D341Med (cell line): Measurements from ENCODE around the gene ATRIP.

Experiments used
- DNase-seq: peaks from one replicate; pipeline ENCODE4 v3.0.0; 2012; ENCODE audit warnings: low spot score

The ATRIP gene

DNA sequence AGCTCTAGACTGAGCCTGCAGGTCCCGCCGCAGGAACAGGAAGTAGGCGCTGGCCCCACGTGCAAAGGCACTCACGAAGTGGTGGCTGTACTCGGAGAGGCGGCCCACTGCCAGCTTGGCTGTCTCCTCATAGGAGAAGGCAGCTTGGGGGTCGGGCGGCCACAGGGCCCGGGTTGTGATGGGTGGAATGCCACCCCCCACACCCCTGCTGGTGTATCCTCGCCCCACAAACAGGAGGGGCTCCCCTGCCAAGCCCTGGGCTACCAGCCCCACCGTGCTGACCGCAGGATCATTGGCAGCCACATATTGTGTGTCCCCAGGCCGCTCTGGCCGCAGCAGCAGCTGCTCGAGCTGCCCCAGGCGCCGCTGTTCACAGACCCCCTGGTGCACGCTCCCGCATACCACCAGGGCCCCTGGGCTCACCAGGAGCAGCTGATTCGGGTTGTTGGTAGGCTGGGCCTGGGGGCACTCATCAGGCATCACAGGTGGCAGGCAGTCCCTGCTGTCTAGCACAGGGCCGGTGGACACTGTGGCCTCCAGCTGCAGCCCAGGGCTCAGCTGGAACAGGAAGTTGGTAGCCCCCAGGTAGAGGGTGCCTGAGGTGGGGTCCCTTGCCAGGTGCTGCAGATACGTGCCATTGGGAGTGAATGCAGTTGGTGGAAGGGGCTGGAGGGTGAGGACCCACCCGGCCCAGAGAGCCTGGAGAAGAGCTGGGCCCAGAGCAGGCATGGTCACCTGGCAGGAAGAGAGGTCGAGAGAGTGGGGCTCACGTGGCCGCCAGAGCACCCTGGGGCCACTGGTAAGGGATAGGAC is 22.4 kb upstream of the ATRIP start:
- DNase-seq, result no peak

DNA sequence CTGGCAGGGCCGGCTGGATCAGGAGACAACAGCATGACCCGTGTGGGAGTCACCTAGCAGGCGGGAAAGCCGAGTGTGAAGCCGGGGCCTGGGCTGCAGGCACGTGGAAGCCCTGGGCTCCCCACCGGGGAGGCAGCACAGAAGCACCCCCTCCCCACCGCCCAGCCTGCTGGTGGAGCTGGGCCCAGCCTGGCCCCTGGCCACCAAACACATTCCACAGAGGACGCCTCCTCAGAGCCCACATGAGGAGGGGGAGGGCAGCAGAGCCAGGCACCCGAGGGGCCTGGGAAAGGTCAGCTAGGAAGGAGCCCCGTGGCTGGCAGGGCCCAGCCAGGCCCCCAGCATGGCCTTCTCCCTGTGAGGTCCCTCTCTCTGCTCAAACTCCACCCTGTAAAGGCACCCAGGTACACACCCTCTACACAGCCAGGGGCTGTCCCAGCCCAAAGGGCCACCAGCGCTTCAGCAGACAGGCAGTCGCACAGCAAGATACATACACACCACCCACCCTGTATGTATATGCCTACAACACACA is 21.2 kb upstream of the ATRIP start:
- no peak for DNase-seq

DNA sequence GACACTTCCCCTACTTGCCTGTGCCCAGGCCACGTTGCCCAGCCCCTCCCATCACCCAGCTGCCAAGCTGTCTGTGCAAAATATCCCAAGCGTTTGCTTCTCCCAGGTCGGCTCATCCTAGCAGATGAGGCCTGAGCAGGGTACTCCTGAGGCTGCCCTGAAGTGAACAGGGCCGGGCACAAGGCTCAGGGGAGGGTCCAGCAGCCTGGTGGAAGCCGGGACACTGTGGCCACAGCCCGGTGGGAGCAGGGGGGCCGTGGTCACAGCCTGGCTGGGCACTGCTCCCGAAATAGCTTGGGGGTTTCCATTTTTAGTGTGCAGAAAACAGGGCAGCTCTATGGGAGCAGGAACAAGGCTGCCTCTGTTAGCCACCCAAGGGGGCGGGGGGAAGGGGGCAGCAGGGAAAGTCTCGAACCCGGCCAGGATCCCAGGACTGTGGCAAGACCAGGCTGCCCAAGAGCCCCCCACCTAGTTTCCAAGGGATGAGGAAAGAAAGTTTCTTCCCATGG is 20.1 kb upstream of the ATRIP start:
- no peak for DNase-seq

DNA sequence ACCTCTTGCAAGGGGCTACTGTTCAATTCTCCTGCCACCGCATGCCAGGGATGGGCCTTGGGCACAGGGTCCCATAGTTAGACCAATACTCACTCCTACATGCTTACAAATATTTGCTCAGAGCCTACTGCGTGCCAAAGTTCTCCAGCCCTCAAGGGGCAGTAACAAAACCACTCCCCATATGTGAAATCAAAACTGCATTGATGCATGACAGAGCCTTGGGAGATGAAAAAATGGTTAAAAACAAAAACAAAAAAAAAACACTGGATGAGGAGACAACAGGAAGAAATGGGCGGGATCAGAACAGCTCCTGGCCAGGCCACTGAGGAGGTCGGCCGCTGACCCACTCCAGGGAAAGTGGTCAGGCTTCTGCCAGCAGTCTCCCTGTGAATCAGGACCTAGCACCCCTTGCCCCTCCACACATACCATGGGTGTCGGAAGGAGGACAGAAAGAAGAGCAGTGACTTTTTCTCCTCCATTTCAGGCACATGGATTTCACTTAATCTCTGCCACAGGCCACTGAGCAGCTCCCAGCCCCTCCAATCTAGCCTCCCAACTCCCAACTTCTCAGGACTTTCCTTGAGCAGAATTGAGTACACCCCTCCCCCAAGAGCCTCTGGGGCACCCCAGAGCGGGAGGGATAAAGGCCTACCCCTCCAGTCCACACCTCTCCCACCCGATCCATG is 19.4 kb upstream of the ATRIP start:
- no peak for DNase-seq

DNA sequence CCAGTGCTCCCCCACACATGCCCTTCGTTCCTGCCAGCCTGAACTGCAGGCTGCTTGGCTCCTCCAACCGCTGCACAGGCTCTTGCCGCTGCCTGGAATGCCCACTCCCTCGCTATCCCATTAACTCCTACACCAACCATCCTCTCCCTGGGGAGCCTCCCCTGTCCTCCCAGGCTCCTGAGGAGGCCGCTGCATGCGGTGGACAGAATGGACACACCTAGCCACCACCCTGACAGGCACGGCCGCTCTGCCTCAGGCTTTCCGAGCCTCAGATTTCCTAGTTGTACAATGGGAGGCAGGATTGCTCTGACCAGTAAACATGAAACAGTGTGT is 18.9 kb upstream of the ATRIP start:
- no peak for DNase-seq

DNA sequence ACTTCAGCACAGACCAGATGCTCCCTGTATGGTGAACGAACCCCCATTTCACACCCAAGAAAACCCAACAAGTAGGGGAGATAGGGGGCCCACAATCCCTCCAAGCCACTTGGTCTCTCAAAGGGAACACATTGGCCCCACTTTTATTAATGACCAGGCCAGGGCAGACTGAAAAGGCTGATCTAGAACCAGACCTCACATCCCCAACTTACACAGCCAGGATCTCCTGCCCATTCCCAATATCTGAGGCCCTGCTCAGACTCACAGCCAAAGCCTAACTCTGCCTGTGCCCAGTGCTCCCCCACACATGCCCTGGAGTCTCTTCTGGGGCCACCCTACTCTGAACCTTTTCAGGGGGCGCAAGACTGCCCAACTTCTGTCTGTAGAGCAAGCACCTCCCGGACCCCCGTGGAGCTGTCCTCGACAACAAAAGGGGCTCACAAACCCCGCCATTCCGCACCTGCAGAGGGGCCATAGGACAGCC is 18.4 kb upstream of the ATRIP start:
- no peak for DNase-seq

DNA sequence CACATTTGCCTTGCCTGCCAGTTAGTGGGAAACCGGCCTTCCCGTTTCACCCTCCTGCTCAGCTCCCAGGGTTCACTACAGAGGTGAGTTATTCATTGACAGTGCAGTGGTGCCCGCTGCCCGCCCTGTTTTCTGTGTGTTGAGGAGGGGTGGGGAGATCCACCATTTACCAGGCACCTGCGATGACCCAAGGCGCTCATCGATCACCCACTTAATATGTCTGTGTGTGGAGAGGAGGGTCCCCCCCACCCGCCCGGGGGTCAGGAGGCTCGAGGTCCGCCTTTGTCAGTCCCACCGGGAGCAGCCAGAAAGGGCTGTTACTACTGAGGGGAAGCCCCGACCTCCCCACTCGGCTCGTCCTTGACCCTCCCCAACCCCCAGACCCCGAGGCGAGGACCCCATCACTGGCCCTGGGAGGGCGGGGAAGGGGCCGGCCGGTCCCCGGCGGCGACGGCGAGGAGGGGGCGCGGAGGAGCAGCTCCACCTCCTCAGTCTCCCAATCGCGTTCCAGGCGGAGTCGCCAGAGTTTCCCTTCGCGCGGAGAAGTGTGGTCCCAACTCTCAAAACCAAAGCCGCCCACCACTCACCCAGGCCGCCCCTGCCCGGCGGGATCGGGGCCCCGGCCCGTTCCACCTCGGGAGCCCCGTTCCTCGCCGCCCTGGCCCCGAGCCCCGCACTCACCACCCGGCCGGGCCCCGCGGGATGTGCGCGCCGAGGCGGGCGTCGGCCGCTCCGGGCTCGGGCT is 17.8 kb upstream of the ATRIP start:
- no peak for DNase-seq

DNA sequence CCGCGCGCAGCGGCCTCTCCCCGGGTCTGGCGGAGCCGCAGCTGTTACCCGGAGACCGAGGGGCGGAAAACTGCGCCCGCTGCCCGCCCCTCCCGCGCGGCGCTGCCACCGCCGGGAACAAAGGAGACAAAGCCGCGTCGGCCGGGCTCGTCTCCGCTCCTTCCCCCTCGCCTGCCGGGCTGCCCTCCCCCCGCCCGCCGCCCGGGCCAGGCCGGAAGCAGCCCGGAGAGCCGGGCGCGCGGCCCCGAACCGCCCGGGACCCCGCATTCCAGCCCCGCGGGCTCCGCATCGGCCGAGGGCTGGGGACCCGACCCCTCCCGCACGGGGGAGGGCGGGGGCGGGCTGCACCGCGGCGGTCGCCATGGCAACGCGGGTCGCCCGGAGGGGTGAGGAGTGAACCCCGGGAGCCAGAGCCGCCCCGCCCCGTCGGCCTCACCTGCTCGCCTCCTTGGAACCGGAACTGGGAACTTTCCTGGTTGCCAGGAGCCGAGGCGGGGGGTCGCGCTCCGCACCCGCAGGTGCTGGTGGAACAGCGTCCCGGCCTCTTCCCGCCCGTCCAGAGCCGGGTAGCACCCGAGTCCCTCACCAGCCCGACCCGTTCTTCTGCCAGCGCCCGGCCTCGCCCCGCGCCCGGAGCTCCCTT is 17.1 kb upstream of the ATRIP start:
- peak; percentile 90 for DNase-seq

DNA sequence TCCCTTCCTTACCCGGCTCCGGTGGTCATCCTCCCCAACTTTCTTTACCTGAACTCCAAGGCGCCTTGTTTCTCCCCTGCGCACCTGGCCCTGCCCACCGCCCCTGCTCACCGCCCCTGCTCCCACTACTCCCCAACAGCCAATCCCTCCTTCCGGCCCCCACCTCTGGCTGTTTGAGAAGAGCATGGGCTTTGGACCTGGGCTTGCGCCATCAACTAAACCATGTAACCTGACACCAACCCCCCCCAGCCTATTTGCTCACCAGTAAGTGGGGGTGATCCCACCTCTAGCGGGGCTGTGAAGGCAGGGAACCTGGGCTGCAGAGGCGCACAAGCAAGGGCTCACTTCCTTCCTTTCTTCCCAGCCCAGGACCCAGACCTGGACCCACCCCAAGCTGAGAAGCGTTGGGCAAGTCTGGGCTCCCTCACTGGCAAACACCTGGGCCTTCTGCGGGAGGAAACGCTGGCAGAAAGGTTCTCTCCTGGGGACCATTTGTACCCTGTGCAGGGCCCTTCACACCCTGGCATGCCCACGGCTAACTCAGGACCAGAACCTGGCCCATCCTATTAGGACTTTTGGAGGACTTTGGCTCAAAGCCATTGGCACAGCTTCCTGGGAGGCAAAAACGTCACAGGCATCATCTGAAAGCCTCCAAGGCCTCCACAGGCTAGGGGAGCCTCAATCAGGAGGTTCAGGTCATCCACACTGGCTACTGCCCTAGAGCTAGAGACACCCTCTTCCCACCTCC is 16.4 kb upstream of the ATRIP start, which contains the start of gene PLXNB1:
Gene PLXNB1, minus strand, starts transcription at position 127 of the 748 bp plus-strand sequence. CDS start 5,475 bp downstream, outside the sequence.
- no peak for DNase-seq

DNA sequence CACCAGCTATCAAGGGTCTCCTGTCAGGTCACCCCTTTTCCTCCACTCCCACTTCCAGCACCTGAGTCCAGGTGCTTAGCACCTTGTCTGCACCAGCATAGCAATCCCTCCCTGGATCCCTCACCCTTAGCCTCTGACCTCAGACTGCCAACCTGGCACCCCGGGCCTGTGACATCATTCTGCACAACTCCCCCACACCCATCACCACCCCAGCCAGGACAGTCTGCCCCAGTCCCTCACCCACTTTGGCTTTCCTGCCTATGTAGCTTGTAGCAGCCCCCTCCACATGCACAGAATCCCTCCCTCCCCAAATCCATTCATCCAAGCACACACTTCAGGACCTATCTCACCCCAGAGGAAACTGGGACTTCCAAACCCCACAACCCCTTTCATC is 15.8 kb upstream of the ATRIP start:
- no peak for DNase-seq

DNA sequence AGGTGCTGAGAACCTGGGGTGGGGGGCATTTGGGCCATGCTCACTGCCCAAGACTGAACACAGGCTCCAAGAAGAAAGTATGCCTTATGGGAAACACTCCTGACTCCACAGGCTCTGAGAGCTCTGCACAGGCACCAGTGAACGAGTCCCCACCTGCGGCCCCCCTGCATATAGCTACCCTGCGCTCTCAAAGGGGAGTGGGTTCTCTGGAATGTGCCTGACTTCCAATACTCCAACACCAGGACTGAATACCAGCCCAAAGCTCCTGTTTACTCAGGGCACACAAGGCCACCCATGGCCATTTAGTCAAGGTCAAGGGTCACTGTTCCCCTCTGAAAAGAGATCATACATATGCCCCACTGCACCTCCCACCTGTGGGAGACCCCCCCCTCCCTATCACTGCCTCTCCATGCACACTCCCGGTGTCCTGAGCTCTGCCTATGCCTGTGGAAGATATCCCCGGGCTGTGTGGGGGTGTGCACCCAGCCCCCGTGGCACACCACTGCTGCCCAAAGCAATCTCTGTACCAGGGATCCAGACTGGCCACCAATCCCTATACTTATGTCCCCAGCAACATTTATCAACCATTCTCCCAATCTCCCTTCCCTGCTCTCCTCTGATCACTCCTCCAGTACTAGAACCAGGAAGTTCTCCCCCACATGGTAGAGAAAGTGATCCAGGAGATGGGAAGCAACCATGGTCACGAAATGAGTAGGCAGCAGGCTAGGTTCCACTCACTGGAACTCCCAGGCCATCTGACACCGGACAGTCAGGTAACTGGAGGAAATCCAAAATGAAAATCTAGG is 15.1 kb upstream of the ATRIP start:
- DNase-seq, result no peak

DNA sequence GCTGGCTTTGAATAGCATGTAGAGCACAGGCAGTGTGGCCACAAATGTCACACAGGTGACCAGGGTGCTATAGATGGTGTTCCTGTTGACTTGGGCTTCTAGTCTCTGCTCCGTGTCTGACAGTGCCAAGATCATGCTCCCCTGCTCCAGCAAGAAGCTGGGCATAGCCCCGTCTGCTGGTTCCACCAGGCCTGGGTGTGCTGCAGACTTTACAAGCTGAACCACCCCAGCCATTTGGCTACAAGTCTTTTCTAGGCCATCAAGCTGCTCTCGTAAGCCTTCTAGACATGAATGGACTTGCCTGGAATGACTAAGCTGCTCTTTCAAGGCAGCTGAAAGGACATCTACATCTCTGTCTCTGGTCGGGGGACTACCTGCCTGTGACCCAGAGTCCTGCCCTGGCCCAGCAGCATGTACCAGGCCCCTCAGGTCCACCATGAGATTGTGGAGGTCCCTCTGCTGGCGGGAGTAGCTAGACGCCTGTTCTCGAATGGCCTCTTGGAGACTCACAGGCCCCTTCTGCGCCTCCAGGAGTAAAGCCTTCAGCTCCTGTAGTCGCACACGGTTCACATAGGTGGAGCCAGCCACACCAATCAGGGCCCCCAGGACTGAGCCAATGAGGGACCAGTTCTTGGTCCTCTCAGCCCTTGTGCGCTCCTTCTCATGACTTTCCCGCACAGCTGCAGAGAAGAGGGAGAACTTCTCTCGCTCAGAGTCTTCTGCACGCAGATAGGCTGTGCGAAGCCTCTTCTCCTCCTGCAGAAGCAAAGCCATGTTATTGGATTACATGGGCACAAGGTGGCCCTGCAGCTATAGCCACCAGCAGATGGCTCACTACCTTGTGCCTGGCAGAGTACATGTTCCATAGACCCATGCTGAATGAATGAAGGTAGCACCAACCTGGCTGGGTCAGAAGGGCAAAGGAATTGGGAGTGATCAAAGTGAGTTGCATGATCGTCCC is 13.8 kb upstream of the ATRIP start:
- DNase-seq, result no peak

DNA sequence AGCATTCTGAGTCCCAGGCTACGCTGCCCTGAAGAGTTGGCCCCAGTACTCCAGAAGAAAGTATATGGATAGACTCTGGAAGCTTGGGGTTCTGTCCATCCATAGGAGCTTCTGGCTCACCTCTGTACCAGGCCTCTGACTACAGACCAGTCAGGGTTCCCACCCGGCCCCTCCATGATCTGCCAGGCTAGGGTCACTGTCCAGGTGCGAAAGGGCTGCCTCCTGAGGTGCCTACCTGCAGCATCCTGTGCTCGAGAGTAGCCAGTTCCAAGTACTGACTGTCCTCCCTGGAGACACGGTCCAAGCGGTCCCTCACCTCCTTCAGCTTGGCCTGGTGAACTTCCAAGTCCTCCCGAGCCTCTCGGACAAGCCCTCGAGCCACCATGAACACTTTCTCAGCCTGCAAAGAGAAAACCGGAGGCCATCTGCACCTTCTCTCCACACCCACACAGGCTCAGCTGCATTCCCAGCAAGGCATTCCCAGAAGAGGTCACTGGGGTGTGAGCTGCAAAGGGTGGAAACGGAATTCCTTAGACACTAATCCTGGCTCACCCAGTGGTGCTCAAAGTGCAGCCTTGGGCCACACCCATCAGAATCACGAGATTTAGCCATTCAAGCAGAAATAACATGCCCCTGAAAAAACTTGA is 12.9 kb upstream of the ATRIP start:
- DNase-seq, result no peak

DNA sequence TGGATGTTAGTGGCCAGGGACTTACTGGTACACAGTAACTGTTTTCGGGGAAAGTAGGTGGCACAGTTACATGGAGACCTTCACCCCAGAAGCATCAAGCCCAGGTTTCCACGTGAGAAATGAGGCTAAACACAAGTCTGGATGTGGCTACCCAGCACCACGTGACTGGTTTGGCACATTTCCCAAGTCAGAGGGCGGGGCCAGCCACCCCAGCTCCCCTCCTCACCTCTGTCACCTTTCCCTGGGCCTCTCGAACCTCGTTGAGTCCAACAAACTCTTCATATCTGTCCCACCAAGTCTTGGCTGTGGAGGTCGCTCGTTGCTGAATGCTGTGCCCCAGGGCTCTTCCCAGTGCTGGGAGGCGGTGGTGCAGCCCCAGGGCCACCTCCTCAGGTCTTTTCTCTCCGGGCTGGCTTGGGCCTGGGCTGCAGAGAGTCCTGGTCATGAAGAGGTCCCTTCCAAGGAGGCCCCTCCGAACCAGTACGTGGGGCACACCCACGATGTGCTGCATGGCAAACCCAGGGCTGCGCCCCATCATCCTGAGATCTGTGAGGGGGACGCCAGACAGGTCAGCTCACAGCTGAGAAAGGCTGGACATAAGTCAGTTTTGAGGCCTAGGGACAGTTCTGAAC is 11.8 kb upstream of the ATRIP start:
- DNase-seq, result no peak

DNA sequence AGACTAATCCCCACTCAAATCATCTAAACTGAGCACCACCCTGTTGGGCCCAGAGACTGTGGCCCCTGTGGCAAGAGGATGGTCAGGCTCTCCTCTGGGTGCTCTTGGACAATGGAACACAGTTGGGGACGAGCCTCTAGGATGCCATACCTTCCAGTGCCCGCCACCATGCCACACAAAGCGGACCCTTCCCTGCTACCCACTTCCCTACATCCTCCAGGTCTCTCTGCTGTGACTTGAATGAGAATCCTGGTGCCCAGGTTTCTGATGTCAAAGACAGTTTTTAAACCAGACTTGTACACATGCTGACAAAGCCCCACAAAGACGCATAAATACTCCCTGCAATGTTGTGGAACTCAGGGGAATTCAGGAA is 11.3 kb upstream of the ATRIP start:
- no peak for DNase-seq

DNA sequence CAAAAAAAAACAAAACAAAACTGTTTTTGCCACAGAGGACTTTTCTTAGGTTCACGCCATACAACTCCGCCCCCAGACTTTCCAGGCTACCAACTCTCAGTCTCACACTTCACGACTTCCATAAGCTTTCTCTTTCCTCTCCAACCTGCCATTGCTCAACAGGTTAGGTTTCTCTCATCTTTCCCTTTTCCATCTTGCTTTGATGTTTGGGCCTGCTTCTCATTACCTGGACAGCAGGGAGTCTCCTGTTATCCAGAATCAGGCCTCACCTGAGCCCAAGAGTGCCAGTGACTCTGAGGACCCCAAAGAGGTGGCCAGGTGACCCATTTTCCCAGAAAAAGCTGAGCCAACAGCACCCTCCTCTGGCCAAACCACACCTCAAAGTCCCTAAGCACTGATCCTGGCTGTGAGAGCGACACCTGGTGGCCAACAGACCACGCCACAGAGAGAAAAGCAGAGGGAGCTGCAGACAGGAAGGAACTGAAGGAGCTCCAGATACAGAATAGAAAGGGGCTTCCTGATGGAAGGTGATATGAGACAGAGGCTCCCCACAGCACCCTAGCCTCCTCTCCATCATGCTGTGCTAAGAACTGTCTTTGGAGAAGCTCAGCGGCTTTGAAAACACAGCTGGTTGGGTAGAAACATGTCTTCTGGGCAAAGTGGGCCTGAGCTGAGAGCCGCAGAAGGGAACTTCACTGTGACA is 10.6 kb upstream of the ATRIP start:
- DNase-seq, result peak; percentile 85

DNA sequence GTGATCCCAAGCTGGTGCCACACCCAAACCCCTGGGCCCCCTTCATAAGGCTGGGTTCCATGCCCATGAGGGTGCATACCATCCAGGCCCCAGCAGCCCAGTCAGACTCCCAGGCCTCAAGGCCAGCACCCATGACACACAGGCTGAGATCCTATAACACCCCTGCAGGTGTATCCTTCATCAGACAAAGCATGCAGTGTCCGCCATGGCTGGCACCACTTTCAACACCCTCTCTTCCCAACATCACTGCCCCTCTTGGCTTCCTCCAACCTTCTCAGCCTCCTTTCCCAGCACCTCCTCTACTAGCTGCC is 10.1 kb upstream of the ATRIP start:
- no peak for DNase-seq

DNA sequence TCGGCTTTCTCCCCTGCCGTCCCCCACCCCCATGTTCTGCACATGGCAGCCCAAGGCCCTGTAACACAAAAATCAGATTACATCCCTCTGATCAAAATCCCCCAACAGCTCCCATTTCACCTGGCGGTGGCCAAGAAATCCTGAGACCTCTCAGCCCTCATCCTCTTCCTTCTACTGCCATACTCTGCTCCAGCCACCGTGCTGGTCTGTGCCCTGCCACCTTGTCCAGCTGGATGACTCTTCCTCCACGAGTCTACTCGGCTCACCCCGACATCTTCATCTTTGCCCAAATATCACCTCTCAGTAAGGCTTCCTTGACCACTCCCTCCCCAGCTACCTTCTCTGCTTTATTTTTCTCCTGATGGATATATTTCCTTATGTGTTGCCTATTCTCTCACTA is 9.7 kb upstream of the ATRIP start:
- no peak for DNase-seq
